Type B pancreatic cell (in vitro differentiated cells): ENCODE data around the gene TRIM43. TPM values are rescaled to one million over a fixed set of nuclear protein-coding genes. Genes with fewer than 3 reads are reported as not detected.
"Not testable (repeated sequence)": the region's sequence is repeated elsewhere in the genome, so short reads cannot be mapped to it uniquely, and the experiment has no call there.

Experiments used
- DNase-seq: peaks from one replicate; pipeline ENCODE4 v3.0.0; 2021; ENCODE audit warnings: mixed read lengths; ENCODE audit not compliant: unreplicated experiment; ENCODE audit errors: extremely low spot score
- H3K27ac Mint-ChIP-seq: 2 replicates; pipeline ENCODE4 v1.8.0; 2021; ENCODE audit warnings: mild to moderate bottlenecking, mixed read lengths
- H3K27me3 Mint-ChIP-seq: 2 replicates; pipeline ENCODE4 v1.8.0; 2021; ENCODE audit warnings: mixed read lengths
- H3K36me3 Mint-ChIP-seq: 2 replicates; pipeline ENCODE4 v1.8.0; 2021; ENCODE audit warnings: mixed read lengths
- H3K4me1 Mint-ChIP-seq: one replicate; pipeline ENCODE4 v1.8.0; 2021; ENCODE audit warnings: mixed read lengths; ENCODE audit not compliant: unreplicated experiment
- H3K4me3 Mint-ChIP-seq: 2 replicates; pipeline ENCODE4 v1.8.0; 2021; ENCODE audit warnings: mild to moderate bottlenecking, mixed read lengths
- H3K9me3 Mint-ChIP-seq: 2 replicates; pipeline ENCODE4 v1.8.0; 2021; ENCODE audit warnings: mixed read lengths
- total RNA-seq: library from RNA; stranded (reverse); gene quantifications from 2 replicates; pipeline ENCODE4 v1.2.1, GENCODE V29; 2021; ENCODE audit warnings: low replicate concordance
- TF ChIP-seq, protein P1 (sequence below): fragments of 200-600 bp; sonication (generic); conservative IDR thresholded peaks from 2 replicates; pipeline ENCODE4 v1.5.0; 2021; ENCODE audit warnings: antibody characterized with exemption, mild to moderate bottlenecking

Gene TRIM43
- total RNA-seq, 1 donor from 2014 or later, result not detected

GRCh38 chr2:95575857-95576256, 15.9 kb upstream of the TRIM43 start:
- TF ChIP-seq, protein P1, sequence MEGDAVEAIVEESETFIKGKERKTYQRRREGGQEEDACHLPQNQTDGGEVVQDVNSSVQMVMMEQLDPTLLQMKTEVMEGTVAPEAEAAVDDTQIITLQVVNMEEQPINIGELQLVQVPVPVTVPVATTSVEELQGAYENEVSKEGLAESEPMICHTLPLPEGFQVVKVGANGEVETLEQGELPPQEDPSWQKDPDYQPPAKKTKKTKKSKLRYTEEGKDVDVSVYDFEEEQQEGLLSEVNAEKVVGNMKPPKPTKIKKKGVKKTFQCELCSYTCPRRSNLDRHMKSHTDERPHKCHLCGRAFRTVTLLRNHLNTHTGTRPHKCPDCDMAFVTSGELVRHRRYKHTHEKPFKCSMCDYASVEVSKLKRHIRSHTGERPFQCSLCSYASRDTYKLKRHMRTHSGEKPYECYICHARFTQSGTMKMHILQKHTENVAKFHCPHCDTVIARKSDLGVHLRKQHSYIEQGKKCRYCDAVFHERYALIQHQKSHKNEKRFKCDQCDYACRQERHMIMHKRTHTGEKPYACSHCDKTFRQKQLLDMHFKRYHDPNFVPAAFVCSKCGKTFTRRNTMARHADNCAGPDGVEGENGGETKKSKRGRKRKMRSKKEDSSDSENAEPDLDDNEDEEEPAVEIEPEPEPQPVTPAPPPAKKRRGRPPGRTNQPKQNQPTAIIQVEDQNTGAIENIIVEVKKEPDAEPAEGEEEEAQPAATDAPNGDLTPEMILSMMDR, result no peak
- Mint-ChIP-seq H3K36me3 (no peaks in the 10 kb centered on the region), H3K27ac (no peak overlapping the region), H3K4me1 (no peaks in the 10 kb centered on the region), H3K4me3 (no peak overlapping the region), H3K9me3 (no peaks in the 10 kb centered on the region), H3K27me3 (peaks cover 3% of the 10 kb centered on the region)
- DNase-seq, result no peak

GRCh38 chr2:95578539-95578938, 13.3 kb upstream of the TRIM43 start:
- DNase-seq, result no peak
- Mint-ChIP-seq H3K4me1 (no peaks in the 10 kb centered on the region), H3K4me3 (no peak overlapping the region), H3K9me3 (no peaks in the 10 kb centered on the region), H3K36me3 (no peaks in the 10 kb centered on the region), H3K27me3 (peaks cover 3% of the 10 kb centered on the region), H3K27ac (no peak overlapping the region)
- TF ChIP-seq, protein P1, result no peak

DNA sequence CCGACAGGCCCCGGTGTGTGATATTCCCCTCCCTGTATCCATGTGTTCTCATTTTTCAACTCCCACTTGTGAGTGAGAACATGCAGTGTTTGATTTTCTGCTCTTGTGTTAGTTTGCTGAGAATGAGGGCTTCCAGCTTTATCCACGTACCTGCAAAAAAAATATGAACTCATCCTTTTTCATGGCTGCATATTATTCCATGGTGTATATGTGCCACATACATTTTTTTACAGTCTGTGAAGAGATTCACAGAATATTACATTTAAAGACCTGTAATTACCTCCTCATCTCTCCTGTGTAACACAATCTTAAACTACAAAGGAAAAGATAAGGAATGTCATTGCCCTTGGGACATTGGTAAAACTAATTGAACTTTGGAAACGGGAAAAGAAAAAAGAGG, 8.3 kb upstream of the TRIM43 start:
- not testable (repeated sequence) for H3K4me3 Mint-ChIP-seq, H3K9me3 Mint-ChIP-seq, H3K4me1 Mint-ChIP-seq, H3K27me3 Mint-ChIP-seq, H3K36me3 Mint-ChIP-seq, DNase-seq, H3K27ac Mint-ChIP-seq

DNA sequence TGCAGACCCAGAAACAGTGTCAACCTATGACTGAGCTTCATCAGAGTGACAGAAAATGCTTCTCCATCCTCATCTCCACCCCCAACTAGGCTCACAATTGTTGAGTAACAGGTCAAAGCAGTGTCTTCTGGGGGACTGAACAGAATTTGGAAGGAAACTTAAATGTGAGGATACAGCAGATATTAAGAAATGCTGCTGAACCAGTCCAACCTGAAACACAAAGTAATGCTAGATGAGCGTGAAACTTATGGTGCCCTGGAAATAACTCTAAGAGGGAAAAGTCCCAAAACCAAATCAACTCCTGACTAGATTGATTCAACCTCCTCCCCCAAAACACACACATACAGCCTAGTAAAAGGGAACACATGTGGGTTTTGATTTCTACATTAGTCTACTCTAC, 7.5 kb upstream of the TRIM43 start:
- not testable (repeated sequence) for DNase-seq, H3K9me3 Mint-ChIP-seq, H3K36me3 Mint-ChIP-seq, H3K4me1 Mint-ChIP-seq, H3K27me3 Mint-ChIP-seq
- Mint-ChIP-seq H3K4me3 (peak overlapping the region; percentile 55), H3K27ac (peak overlapping the region; percentile 85)

DNA sequence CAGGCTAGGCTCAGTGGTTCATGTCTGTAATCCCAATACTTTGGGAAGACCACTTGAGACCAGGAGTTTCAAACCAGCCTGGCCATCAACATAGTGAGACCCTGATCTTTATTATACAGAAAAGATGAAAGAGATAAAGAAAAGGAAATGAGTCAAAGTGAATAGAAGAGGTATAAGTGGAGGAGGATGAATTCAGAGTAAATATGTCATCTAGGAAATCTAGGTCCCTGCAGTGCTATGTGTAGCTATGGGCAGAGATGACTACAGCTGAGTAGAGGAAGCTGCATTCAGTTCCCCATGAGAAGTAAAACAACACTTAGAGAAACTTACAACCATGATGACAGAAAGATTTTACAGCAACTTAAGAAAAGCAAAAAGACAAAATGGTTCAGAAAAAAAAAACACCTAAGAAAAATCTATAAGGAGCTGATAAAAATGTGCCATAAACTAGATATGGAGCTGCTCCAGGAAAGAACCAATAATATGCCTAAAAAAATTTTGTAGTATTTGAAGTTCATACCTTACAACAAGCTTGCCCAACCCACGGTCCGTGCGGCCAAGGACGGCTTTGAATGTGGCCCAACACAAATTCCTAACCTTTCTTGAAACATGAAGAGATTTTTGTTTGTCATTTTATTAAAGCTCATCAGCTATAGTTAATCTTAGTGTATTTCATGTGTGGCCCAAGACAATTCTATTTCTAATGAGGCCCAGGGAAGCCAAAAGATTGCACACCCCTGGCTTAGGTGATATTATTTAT, 1.8 kb upstream of the TRIM43 start:
- not testable (repeated sequence) for H3K9me3 Mint-ChIP-seq, H3K4me1 Mint-ChIP-seq, DNase-seq, H3K27ac Mint-ChIP-seq, H3K36me3 Mint-ChIP-seq, H3K27me3 Mint-ChIP-seq, H3K4me3 Mint-ChIP-seq

DNA sequence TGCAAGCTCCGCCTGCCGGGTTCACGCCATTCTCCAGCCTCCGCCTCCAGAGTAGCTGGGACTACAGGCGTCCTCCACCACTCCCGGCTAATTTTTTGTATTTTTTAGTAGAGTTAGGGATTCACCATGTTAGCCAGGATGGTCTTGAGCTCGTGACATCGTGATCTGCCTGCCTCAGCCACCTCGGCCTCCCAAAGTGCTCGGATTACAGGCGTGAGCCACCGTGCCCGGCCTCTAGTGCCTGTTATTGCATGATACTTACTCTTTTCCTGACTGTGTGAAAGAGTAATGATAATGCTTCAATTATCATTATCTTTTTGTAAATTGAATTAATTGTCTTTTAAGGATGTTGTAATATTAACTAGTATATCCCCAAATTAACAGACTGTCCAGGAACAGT, 1.2 kb downstream of the TRIM43 start:
- H3K36me3 Mint-ChIP-seq, H3K9me3 Mint-ChIP-seq, H3K27me3 Mint-ChIP-seq, H3K4me3 Mint-ChIP-seq, DNase-seq, H3K4me1 Mint-ChIP-seq, H3K27ac Mint-ChIP-seq: not testable (repeated sequence)

- H3K9me3 Mint-ChIP-seq, DNase-seq, H3K27me3 Mint-ChIP-seq, H3K4me1 Mint-ChIP-seq, H3K27ac Mint-ChIP-seq, H3K4me3 Mint-ChIP-seq, H3K36me3 Mint-ChIP-seq: not testable (repeated sequence)
These were observed 3.2 kb downstream of the TRIM43 start for GRCh38 chr2:95595012-95595411.

GRCh38 chr2:95601301-95601700, 9.5 kb downstream of the TRIM43 start:
- H3K9me3 Mint-ChIP-seq, H3K4me3 Mint-ChIP-seq, H3K27ac Mint-ChIP-seq, H3K27me3 Mint-ChIP-seq, H3K4me1 Mint-ChIP-seq, DNase-seq, H3K36me3 Mint-ChIP-seq: not testable (repeated sequence)

DNA sequence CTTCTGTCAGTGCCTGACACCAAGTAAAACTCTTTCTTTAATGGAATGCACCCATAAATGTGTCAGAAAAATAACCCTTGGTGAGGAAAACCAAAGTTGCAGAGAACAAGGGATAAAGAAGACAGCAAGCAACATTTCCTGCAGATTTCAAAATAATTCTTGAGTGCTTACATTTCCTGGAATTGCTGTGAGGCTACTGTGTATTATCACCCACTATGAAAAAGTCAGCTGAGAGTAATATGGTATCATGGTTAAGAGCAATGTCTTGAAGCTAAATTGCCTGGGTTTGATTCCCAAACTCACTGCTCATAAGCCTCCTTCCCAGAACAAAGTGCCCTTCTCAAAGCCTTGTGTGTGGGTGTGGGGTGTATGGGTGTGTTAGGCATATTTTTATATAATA, 10.3 kb downstream of the TRIM43 start:
- not testable (repeated sequence) for DNase-seq, H3K27ac Mint-ChIP-seq, H3K36me3 Mint-ChIP-seq, H3K4me3 Mint-ChIP-seq, H3K4me1 Mint-ChIP-seq, H3K27me3 Mint-ChIP-seq, H3K9me3 Mint-ChIP-seq

DNA sequence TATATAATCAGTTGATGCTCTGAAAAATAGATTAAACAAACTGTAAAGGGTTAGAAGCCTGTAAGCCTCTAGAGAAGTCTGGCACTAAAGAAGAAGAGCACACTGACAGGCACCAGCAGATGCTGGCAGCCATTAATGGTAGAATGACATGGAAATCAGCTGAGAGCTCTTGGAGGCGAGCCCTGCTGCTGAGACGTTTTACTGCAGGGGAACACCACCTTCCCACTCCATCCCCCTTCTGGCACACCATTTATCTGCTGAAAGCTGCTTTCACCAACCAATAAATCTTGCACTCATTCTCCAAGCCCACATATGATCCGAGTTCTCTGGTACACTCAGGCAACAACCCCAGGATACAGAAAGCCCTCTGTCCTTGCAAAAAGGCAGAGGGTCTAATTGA, 16.6 kb downstream of the TRIM43 start:
- not testable (repeated sequence) for H3K27me3 Mint-ChIP-seq, H3K9me3 Mint-ChIP-seq, H3K27ac Mint-ChIP-seq, H3K36me3 Mint-ChIP-seq, H3K4me1 Mint-ChIP-seq, DNase-seq, H3K4me3 Mint-ChIP-seq

- H3K9me3 Mint-ChIP-seq, H3K4me1 Mint-ChIP-seq: not testable (repeated sequence)
These were observed 18.0 kb downstream of the TRIM43 start for GRCh38 chr2:95609764-95610163.

DNA sequence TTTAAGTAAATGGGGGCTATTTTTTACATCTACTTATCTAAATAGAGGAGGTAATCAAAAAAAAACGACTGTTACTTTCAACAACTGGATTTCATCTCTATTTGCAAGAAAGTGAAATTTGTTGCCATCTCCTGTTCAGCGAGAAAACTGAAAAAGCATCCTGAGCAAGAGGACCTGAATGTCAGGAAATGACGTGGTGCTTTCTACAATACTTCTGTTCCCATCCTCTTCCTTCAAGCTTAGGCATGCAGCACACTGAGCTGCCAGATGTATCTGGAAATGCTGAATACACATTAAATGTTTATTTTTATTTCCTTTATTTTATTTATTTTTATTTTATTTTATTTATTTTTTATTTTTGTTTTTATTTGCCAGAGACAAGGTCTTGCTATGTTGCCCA, 21.2 kb downstream of the TRIM43 start:
- not testable (repeated sequence) for H3K36me3 Mint-ChIP-seq, H3K9me3 Mint-ChIP-seq, DNase-seq, H3K27ac Mint-ChIP-seq, H3K4me3 Mint-ChIP-seq, H3K4me1 Mint-ChIP-seq, H3K27me3 Mint-ChIP-seq

More at GRCh38 chr2:95609764-95610163, 18.0 kb downstream of the TRIM43 start:
- not testable (repeated sequence) for H3K36me3 Mint-ChIP-seq, H3K27ac Mint-ChIP-seq, H3K27me3 Mint-ChIP-seq, DNase-seq, H3K4me3 Mint-ChIP-seq

GRCh38 chr2:95622728-95623127, 30.9 kb downstream of the TRIM43 start:
- DNase-seq, H3K27ac Mint-ChIP-seq, H3K4me1 Mint-ChIP-seq, H3K9me3 Mint-ChIP-seq, H3K36me3 Mint-ChIP-seq, H3K27me3 Mint-ChIP-seq, H3K4me3 Mint-ChIP-seq: not testable (repeated sequence)
